NT2/D1 (cell line): ENCODE measurements around the gene FAR2.
"Not testable (repeated sequence)": the region's sequence is repeated elsewhere in the genome, so short reads cannot be mapped to it uniquely, and the experiment has no call there.

Experiments used
- DNase-seq: peaks from one replicate; pipeline ENCODE4 v3.0.0-alpha.2; 2011; ENCODE audit warnings: low read depth, low spot score
- H3K27me3 ChIP-seq: 2 replicates; pipeline ENCODE4 v1.6.0; 2011; ENCODE audit warnings: mild to moderate bottlenecking; ENCODE audit not compliant: insufficient read length, insufficient read depth
- H3K36me3 ChIP-seq: 2 replicates; pipeline ENCODE4 v1.6.1; 2011; ENCODE audit warnings: mild to moderate bottlenecking, low read length, mixed read lengths; ENCODE audit not compliant: insufficient read depth, insufficient read length
- H3K4me1 ChIP-seq: 2 replicates; pipeline ENCODE4 v1.5.1; 2011; ENCODE audit not compliant: insufficient read depth, insufficient read length
- H3K4me3 ChIP-seq: 2 replicates; pipeline ENCODE4 v1.5.1; 2011; ENCODE audit warnings: low read depth; ENCODE audit not compliant: insufficient read length
- H3K9ac ChIP-seq: 2 replicates; pipeline ENCODE4 v1.6.0; 2011; ENCODE audit warnings: low read depth; ENCODE audit not compliant: insufficient read length
- H3K9me3 ChIP-seq: 2 replicates; pipeline ENCODE4 v1.5.1; 2011; ENCODE audit warnings: mild to moderate bottlenecking, low read length; ENCODE audit not compliant: insufficient read depth
- SUZ12 ChIP-seq: IDR thresholded peaks from 2 replicates; pipeline ENCODE4 v1.6.1; 2011; ENCODE audit not compliant: insufficient read length, insufficient read depth; ENCODE audit errors: extremely low read depth
- YY1 ChIP-seq: IDR thresholded peaks from 2 replicates; pipeline ENCODE4 v1.6.1; 2011; ENCODE audit not compliant: insufficient read length, insufficient read depth
- ZNF274 ChIP-seq: IDR thresholded peaks from 2 replicates; pipeline ENCODE4 v1.6.1; 2011; ENCODE audit warnings: mild to moderate bottlenecking, low read depth, low read length

FAR2 gene

DNA sequence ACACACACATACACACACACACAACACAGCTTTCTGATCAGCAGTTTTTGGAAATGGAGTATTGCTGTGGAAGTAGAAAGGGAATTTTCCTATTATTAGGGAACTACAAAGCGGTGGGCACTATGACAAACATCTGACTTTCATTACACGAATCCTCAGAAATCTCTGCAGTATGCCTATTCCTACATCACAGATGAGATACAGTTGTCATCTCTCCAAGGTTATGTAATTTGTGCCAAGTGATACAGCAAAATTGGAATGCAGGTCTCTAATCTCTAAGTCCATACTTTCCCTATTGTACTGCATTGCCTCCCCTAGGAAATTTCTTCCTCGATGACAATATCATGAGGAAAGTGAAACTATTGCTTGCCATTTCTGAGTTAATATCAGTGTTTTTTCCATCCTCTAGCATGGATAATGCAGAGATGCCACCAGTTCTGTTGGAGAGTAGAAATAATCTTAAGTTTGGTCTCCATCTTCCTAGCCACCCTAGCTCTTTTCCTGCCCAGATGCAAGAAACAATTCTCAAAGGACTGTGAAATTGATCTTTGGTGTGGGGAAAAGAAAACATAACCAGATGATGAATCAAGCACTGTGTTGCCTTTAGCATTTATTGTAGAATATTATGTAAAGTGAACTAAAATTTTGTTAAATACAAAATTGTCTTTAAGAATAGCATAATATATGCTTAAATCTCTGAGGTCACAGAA lies 137.2 kb downstream of the FAR2 start:
- Histone ChIP-seq H3K9ac (no peak overlapping the region), H3K9me3 (no peaks in the 10 kb centered on the region), H3K4me3 (no peak overlapping the region), H3K4me1 (no peaks in the 10 kb centered on the region), H3K36me3 (no peaks in the 10 kb centered on the region), H3K27me3 (no peaks in the 10 kb centered on the region)
- DNase-seq: no peak
- TF ChIP-seq SUZ12: no peak

DNA sequence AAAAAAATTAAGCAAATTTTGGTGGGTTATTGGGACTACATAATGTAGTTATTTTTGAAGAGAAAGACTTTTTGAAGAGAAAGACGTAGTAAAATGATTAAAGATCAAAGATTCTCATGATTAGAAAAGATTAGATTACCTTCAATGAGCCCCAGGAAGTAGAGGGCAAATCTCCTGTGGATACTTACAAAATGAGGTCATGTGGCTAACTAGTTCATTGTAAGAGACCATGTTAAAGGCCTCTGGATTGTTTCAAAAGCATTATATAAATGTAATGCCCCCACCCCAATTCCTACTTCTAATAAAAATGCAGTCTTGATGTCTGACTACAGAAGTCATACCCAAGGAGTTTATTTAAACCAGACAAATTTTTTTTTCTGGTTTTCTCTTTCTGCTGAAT lies 138.5 kb downstream of the FAR2 start:
- TF ChIP-seq SUZ12 (no peak), YY1 (no peak)
- H3K9me3 ChIP-seq: no peaks in the 10 kb centered on the region
- no peaks in the 10 kb centered on the region for H3K36me3 ChIP-seq
- no peak overlapping the region for H3K4me3 ChIP-seq
- no peaks in the 10 kb centered on the region for H3K4me1 ChIP-seq
- no peak overlapping the region for H3K9ac ChIP-seq
- DNase-seq: no peak
- H3K27me3 ChIP-seq: no peaks in the 10 kb centered on the region

DNA sequence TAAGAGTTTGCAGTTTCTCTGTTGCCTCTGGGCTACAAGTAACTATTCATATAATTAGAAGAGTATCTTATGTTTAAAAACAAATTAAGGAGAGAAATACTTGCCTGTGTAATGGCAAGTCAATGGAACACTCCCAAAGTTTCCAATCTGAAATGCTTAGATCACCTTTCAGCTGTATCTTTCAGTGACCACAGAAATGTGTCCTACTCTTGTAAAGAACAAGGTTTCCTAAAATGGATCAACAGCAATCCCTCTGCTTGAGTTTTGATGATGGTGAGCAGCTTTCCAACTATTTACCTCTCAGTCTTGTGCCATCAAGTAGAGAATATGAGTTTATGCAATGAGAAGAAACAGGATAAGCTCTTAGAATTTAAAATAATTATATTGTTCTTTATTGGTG lies 139.0 kb downstream of the FAR2 start:
- no peaks in the 10 kb centered on the region for H3K4me1 ChIP-seq
- H3K27me3 ChIP-seq: no peaks in the 10 kb centered on the region
- no peak overlapping the region for H3K9ac ChIP-seq
- H3K9me3 ChIP-seq: no peaks in the 10 kb centered on the region
- H3K36me3 ChIP-seq: no peaks in the 10 kb centered on the region
- TF ChIP-seq YY1 (no peak), SUZ12 (no peak), ZNF274 (no peak)
- no peak overlapping the region for H3K4me3 ChIP-seq
- DNase-seq: no peak

DNA sequence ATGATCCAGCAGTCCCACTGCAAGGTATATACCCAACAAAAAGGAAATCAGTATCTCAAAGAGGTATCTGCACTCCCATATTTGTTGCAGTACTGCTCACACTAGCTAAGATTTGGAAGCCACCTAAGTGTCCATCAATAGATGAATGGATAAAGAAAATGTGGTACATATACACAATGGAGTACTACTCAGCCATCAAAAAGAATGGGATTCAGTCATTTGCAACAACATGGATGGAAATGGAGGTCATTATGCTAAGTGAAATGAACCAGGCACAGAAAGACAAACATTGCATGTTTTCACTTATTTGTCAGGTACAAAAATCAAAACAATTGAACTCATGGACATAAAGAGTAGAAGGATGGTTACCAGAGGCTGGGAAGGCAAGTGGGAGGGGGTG lies 141.4 kb downstream of the FAR2 start:
- H3K4me1 ChIP-seq, H3K4me3 ChIP-seq, H3K9ac ChIP-seq, H3K27me3 ChIP-seq, H3K9me3 ChIP-seq, H3K36me3 ChIP-seq, DNase-seq: not testable (repeated sequence)

DNA sequence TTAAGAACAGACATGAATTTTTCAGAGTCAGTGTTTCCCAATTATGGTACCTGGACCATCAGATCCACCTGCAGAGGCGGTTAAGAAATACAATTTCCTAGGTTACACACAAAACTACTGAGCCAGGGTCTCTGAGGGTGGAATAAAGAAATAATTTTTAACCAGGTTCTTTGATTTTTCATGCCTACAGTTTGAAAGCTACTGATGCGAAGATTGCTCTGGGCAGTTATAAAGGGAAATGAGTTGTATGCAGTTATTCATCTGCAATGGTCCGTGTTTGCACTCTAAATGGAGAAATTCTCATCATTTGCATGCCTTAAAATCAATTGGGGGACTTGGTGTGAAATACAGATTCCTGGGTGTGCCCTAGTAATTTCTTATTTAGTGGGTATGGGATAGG lies 142.1 kb downstream of the FAR2 start:
- no peaks in the 10 kb centered on the region for H3K4me1 ChIP-seq

DNA sequence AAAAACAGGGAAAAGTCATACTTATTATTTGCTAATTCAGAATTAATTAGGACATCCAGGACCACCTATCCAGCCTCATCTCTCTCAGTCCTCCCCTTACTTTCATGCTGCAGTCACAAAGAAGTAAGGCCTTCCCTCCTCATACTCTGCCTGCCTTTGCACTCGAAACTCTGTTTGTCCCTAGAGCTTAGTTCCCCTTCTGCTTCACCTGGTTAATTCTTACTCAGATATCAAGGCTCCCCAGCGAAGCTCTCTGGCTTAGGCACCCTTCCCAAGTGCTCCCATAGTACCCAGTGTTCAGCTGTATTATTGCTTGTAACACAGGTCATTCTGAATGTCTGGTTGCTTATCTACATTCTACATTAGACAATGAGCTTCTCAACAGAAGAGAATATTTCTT lies 150.6 kb downstream of the FAR2 start:
- TF ChIP-seq YY1: no peak
- H3K4me1 ChIP-seq: no peaks in the 10 kb centered on the region
- no peaks in the 10 kb centered on the region for H3K36me3 ChIP-seq
- no peak overlapping the region for H3K9ac ChIP-seq
- no peaks in the 10 kb centered on the region for H3K9me3 ChIP-seq
- H3K4me3 ChIP-seq: no peak overlapping the region
- no peak for DNase-seq
- H3K27me3 ChIP-seq: no peaks in the 10 kb centered on the region

More for the DNA sequence above, 142.1 kb downstream of the FAR2 start:
- H3K9me3 ChIP-seq: no peaks in the 10 kb centered on the region
- no peak overlapping the region for H3K9ac ChIP-seq
- H3K4me3 ChIP-seq: no peak overlapping the region
- DNase-seq: no peak
- TF ChIP-seq SUZ12 (no peak), ZNF274 (no peak), YY1 (no peak)
- H3K27me3 ChIP-seq: no peaks in the 10 kb centered on the region
- H3K36me3 ChIP-seq: no peaks in the 10 kb centered on the region

DNA sequence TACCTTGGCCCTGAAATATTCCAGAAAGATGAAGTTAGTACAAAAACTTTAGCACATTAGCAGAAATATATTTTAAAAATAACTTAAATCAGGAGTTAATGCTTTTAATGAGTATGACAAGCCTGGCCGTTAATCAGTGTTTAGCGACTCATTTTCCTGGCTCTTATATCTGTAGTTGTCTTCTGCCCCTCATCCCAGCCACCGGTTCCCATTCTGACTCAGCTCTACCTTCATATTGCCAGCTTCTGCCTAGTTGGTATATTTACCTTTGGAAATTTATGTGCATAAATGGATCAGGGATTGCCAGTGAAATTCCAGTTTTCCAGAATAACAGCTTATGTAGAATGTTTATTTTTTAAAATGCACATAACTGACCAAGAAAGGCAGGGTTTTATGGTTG lies 152.0 kb downstream of the FAR2 start:
- no peak for DNase-seq
- no peaks in the 10 kb centered on the region for H3K9me3 ChIP-seq
- no peaks in the 10 kb centered on the region for H3K4me1 ChIP-seq
- no peak overlapping the region for H3K4me3 ChIP-seq
- H3K9ac ChIP-seq: no peak overlapping the region
- H3K27me3 ChIP-seq: no peaks in the 10 kb centered on the region
- TF ChIP-seq SUZ12: no peak
- TF ChIP-seq YY1: no peak
- H3K36me3 ChIP-seq: no peaks in the 10 kb centered on the region

DNA sequence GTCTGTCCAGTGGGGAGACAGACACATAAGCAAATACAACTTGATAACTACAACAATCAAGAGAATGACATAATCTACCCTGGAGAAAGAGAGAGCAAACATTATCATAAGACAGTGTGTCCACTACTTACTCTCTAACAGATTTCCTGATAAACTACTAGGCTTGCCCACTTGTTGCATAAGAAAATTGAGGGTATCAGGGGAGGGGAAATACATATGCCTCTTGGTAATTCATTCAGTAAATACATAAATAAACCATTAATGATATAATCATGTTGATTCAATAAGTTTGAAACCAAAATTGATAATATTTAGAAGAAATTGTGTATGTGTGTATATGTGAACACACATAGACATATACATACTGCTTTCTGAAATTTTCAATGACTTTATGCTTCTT lies 155.3 kb downstream of the FAR2 start:
- no peaks in the 10 kb centered on the region for H3K36me3 ChIP-seq
- no peak for DNase-seq
- no peak overlapping the region for H3K9ac ChIP-seq
- H3K4me3 ChIP-seq: no peak overlapping the region
- TF ChIP-seq ZNF274: no peak
- TF ChIP-seq YY1: no peak
- TF ChIP-seq SUZ12: no peak
- H3K27me3 ChIP-seq: no peaks in the 10 kb centered on the region
- H3K9me3 ChIP-seq: no peaks in the 10 kb centered on the region
- no peaks in the 10 kb centered on the region for H3K4me1 ChIP-seq
